ENCODE data around the gene DOP1A. TPM values are rescaled to one million over a fixed set of nuclear protein-coding genes. Genes with fewer than 3 reads are reported as not detected.
"Not testable (repeated sequence)": the region's sequence is repeated elsewhere in the genome, so short reads cannot be mapped to it uniquely, and the experiment has no call there.

DOP1A gene
- total RNA-seq, 1 donor from 2014 or later: 7.1 TPM

GRCh38 chr6:83180426-83180950 is 113.0 kb downstream of the DOP1A start:
- Mint-ChIP-seq H3K9me3 (no peaks in the 10 kb centered on the region), H3K27me3 (ENCODE audit: insufficient read depth) (no peaks in the 10 kb centered on the region), H3K27ac (no peak overlapping the region), H3K36me3 (ENCODE audit: low read depth) (peaks cover 42% of the 10 kb centered on the region), H3K4me3 (no peak overlapping the region), H3K4me1 (ENCODE audit: low read depth) (peaks cover 5% of the 10 kb centered on the region)
- intact Hi-C loops (cut with micrococcal nuclease): no loop called here
- no peak for DNase-seq (ENCODE audit: low spot score)

DNA sequence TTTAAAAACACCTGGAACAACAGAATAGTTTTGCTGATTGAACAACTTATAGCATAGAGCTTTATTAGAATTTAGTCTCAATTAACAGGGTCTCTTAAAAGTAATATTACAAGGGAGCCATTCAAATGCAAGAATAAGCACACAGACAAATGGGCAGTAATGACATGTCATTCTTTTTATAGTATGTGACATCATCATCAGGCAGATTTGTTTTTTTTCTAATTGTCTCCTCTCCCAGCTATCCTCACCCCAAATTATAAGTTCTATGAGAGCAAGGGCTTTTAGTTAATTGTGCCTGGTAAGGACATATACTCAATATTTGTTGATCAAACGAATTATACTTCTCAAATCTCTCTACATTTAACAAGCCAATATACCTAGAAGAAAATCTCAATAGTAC is 114.6 kb downstream of the DOP1A start:
- intact Hi-C loops (cut with micrococcal nuclease): no loop called here
- H3K4me1 Mint-ChIP-seq (ENCODE audit: low read depth): peaks cover 5% of the 10 kb centered on the region
- H3K27me3 Mint-ChIP-seq (ENCODE audit: insufficient read depth): no peaks in the 10 kb centered on the region
- DNase-seq (ENCODE audit: low spot score): no peak
- no peak overlapping the region for H3K27ac Mint-ChIP-seq
- peaks cover 39% of the 10 kb centered on the region for H3K36me3 Mint-ChIP-seq (ENCODE audit: low read depth)
- H3K9me3 Mint-ChIP-seq: no peaks in the 10 kb centered on the region
- H3K4me3 Mint-ChIP-seq: no peak overlapping the region

- Mint-ChIP-seq H3K4me3 (no peak overlapping the region), H3K27ac (no peak overlapping the region), H3K4me1 (ENCODE audit: low read depth) (peaks cover 5% of the 10 kb centered on the region), H3K36me3 (ENCODE audit: low read depth) (peaks cover 34% of the 10 kb centered on the region), H3K9me3 (no peaks in the 10 kb centered on the region), H3K27me3 (ENCODE audit: insufficient read depth) (no peaks in the 10 kb centered on the region)
- DNase-seq (ENCODE audit: low spot score): no peak
- intact Hi-C loops (cut with micrococcal nuclease): no loop called here
Measured at GRCh38 chr6:83183082-83183828, 115.8 kb downstream of the DOP1A start.

GRCh38 chr6:83185096-83185495 is 117.6 kb downstream of the DOP1A start:
- H3K9me3 Mint-ChIP-seq: no peaks in the 10 kb centered on the region

DNA sequence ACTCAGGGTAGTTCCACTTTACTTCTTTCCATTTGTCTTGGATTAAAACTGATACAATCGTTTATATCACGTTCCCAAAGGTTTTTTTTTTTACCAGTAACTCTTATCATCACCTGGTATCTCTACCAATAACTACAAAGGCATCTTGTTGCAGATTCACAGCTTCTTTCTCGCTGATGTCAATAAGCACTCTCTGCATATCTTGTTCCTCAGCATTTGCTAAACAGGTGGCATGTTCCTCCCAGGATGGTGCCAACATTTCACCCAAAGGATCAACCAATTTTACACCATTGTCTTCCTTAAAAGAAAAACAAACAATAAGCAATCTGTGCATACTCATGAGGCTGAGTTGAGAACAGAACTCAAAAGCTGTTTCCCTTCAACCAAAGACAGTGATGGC is 121.0 kb downstream of the DOP1A start:
- intact Hi-C loops (cut with micrococcal nuclease): no loop called here
- peaks cover 15% of the 10 kb centered on the region for H3K36me3 Mint-ChIP-seq (ENCODE audit: low read depth)
- H3K4me3 Mint-ChIP-seq: no peak overlapping the region
- no peak for DNase-seq (ENCODE audit: low spot score)
- H3K4me1 Mint-ChIP-seq (ENCODE audit: low read depth): peaks cover 21% of the 10 kb centered on the region
- H3K9me3 Mint-ChIP-seq: no peaks in the 10 kb centered on the region
- H3K27ac Mint-ChIP-seq: no peak overlapping the region
- H3K27me3 Mint-ChIP-seq (ENCODE audit: insufficient read depth): no peaks in the 10 kb centered on the region

More at GRCh38 chr6:83185096-83185495, 117.6 kb downstream of the DOP1A start:
- H3K27ac Mint-ChIP-seq: no peak overlapping the region
- H3K4me1 Mint-ChIP-seq (ENCODE audit: low read depth): peaks cover 10% of the 10 kb centered on the region
- intact Hi-C loops (cut with micrococcal nuclease): no loop called here
- DNase-seq (ENCODE audit: low spot score): no peak
- no peak overlapping the region for H3K4me3 Mint-ChIP-seq
- no peaks in the 10 kb centered on the region for H3K27me3 Mint-ChIP-seq (ENCODE audit: insufficient read depth)
- peaks cover 36% of the 10 kb centered on the region for H3K36me3 Mint-ChIP-seq (ENCODE audit: low read depth)

DNA sequence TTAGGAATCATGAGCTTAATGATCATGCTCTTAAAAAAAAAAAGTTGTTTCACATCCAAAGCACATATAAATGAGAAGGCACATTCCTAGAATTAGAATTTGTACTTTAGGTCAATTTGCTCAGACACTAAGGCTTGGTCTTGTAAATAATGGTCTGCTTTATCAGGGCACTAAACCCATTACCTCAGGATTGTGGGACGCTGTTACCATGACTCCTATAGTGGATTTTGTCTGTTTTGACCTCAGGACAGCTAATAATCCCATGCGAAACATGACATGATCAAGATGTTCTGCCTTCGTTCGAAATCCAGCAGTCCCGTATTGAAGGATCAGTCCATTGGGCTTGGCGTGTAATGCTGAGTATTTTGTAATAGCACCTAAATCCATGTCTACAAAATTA is 123.2 kb downstream of the DOP1A start:
- H3K4me1 Mint-ChIP-seq (ENCODE audit: low read depth): peaks cover 34% of the 10 kb centered on the region
- H3K9me3 Mint-ChIP-seq: no peaks in the 10 kb centered on the region
- no peak for DNase-seq (ENCODE audit: low spot score)
- peak overlapping the region; percentile 61 for H3K4me3 Mint-ChIP-seq
- H3K27ac Mint-ChIP-seq: no peak overlapping the region
- peaks cover 11% of the 10 kb centered on the region for H3K36me3 Mint-ChIP-seq (ENCODE audit: low read depth)
- H3K27me3 Mint-ChIP-seq (ENCODE audit: insufficient read depth): peaks cover 2% of the 10 kb centered on the region
- intact Hi-C loops (cut with micrococcal nuclease): loop anchor here (10.0 kb wide), 2 partner anchors 664 to 1436 kb away; partner anchors contain the start of genes CYB5R4, RIPPLY2 and TENT5A

- intact Hi-C loops (cut with micrococcal nuclease): loop anchor here (2.0 to 10.0 kb wide), 3 partner anchors 663 to 1437 kb away; partner anchors contain the start of genes CYB5R4, IBTK, RIPPLY2 and TENT5A
- H3K27ac Mint-ChIP-seq; H3K36me3 Mint-ChIP-seq (ENCODE audit: low read depth); DNase-seq (ENCODE audit: low spot score); H3K27me3 Mint-ChIP-seq (ENCODE audit: insufficient read depth); H3K9me3 Mint-ChIP-seq: not testable (repeated sequence)
- peak overlapping the region; percentile 98 for H3K4me3 Mint-ChIP-seq
- peaks cover 38% of the 10 kb centered on the region for H3K4me1 Mint-ChIP-seq (ENCODE audit: low read depth)
Measured at GRCh38 chr6:83191974-83192373, 124.5 kb downstream of the DOP1A start.

DNA sequence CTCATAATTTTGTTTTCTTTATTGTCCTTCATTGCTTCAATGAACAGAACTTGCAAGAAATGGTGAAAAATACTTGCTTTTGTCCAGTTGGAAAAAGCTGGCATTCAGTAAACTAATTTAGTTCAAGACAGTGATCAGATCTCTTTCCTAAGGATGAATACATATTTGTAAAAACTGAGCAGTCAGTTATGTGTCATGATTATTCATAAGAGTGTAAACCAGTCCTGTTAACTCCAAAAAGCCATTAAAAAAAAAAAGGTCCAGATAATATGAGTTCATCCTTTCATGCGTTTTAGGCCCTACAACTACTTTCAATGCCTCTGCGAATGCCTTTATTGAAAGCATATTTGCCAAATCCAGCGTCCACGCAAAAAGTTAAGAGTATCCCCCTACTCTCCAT is 125.0 kb downstream of the DOP1A start:
- Mint-ChIP-seq H3K4me1 (ENCODE audit: low read depth) (peaks cover 38% of the 10 kb centered on the region), H3K4me3 (peak overlapping the region; percentile 98), H3K36me3 (ENCODE audit: low read depth) (peaks cover 7% of the 10 kb centered on the region), H3K27ac (peak overlapping the region; percentile 94), H3K27me3 (ENCODE audit: insufficient read depth) (peaks cover 2% of the 10 kb centered on the region), H3K9me3 (no peaks in the 10 kb centered on the region)
- no peak for DNase-seq (ENCODE audit: low spot score)
- intact Hi-C loops (cut with micrococcal nuclease): loop anchor here (2.0 to 10.0 kb wide), 3 partner anchors 662 to 1438 kb away; partner anchors contain the start of genes CYB5R4, IBTK, RIPPLY2 and TENT5A

GRCh38 chr6:83192871-83193746 is 125.6 kb downstream of the DOP1A start, which contains the start of the genes PGM3 and RWDD2A:
Gene PGM3 (minus strand): TSS chr6:83193265. CDS start chr6:83191012, 2,253 bp downstream.
Gene RWDD2A (plus strand): TSS chr6:83193357. CDS start chr6:83194452, 1,095 bp downstream.
- H3K27me3 Mint-ChIP-seq (ENCODE audit: insufficient read depth): peaks cover 2% of the 10 kb centered on the region
- no peaks in the 10 kb centered on the region for H3K9me3 Mint-ChIP-seq
- DNase-seq (ENCODE audit: low spot score): peak; percentile 85
- intact Hi-C loops (cut with micrococcal nuclease): loop anchor here (1.0 to 10.0 kb wide), 5 partner anchors 22 to 1438 kb away; partner anchors contain the start of genes CYB5R4, DOP1A, IBTK and RIPPLY2
- peaks cover 7% of the 10 kb centered on the region for H3K36me3 Mint-ChIP-seq (ENCODE audit: low read depth)
- peak within 1 kb of the TSS; percentile 94 for H3K27ac Mint-ChIP-seq
- peak within 1 kb of the TSS; percentile 98 for H3K4me3 Mint-ChIP-seq
- peaks cover 38% of the 10 kb centered on the region for H3K4me1 Mint-ChIP-seq (ENCODE audit: low read depth)

- intact Hi-C loops (cut with micrococcal nuclease): loop anchor here (1.0 to 10.0 kb wide), 5 partner anchors 21 to 1439 kb away; partner anchors contain the start of genes CYB5R4, DOP1A, IBTK and RIPPLY2
- Mint-ChIP-seq H3K4me1 (ENCODE audit: low read depth) (peaks cover 36% of the 10 kb centered on the region), H3K9me3 (no peaks in the 10 kb centered on the region), H3K27ac (no peak overlapping the region), H3K36me3 (ENCODE audit: low read depth) (peaks cover 7% of the 10 kb centered on the region), H3K4me3 (peak overlapping the region; percentile 98), H3K27me3 (ENCODE audit: insufficient read depth) (peaks cover 2% of the 10 kb centered on the region)
- DNase-seq (ENCODE audit: low spot score): peak; percentile 5
Measured at GRCh38 chr6:83193747-83194566, 126.5 kb downstream of the DOP1A start.

DNA sequence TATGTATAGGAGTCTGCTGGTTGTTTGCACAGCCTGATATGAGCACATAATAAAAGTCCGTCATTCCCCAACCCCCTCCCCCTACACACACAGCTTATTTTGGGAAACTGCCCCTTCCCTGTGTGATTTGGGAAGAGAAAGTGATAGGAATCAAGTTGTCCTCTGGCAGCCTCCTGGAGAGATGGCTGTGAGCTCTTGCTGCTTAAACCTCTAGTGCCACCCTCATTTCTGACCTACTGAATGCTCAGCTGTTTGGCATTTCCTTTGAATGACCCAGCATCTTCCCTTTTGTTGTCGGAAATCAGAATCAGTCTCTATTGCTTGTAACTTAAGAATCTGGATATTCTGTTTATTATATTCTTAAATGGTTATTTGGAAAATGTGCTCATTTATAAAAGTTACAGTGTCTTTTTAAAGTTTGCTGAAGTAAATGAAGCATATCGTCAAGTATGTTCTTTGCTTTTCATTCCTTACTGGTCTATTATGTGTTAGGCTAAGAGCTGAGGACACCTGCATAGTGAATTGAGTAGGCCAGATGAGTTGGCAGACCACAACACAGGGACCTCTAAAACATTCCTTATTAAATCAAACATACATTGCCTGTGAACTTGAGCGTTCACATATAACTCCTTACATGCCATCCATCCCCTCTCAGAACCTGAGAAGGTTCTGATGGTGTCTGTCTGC is 131.2 kb downstream of the DOP1A start:
- Mint-ChIP-seq H3K27me3 (ENCODE audit: insufficient read depth) (peaks cover 11% of the 10 kb centered on the region), H3K27ac (no peak overlapping the region), H3K4me3 (no peak overlapping the region), H3K9me3 (no peaks in the 10 kb centered on the region), H3K4me1 (ENCODE audit: low read depth) (peaks cover 17% of the 10 kb centered on the region), H3K36me3 (ENCODE audit: low read depth) (peaks cover 2% of the 10 kb centered on the region)
- no peak for DNase-seq (ENCODE audit: low spot score)
- intact Hi-C loops (cut with micrococcal nuclease): loop anchor here (10.0 kb wide), 2 partner anchors 656 to 1444 kb away; partner anchors contain the start of genes CYB5R4, RIPPLY2 and TENT5A
